NOMO-1 (cell line): ENCODE results near the gene ARL15.
"Not testable (repeated sequence)": the region's sequence is repeated elsewhere in the genome, so short reads cannot be mapped to it uniquely, and the experiment has no call there.

Experiments used
- DNase-seq, 2 experiments: peaks; one replicate each; lab custom pipeline; 2025; ENCODE audit not compliant: unreplicated experiment in 2 of 2; lab: John Stamatoyannopoulos, UW

Gene ARL15

GRCh38 chr5:53877243-53877642 lies 433.1 kb downstream of the ARL15 start:
- DNase-seq, result no peak

- DNase-seq, result no peak
Observed at GRCh38 chr5:53874409-53874808, 436.0 kb downstream of the ARL15 start.

DNA sequence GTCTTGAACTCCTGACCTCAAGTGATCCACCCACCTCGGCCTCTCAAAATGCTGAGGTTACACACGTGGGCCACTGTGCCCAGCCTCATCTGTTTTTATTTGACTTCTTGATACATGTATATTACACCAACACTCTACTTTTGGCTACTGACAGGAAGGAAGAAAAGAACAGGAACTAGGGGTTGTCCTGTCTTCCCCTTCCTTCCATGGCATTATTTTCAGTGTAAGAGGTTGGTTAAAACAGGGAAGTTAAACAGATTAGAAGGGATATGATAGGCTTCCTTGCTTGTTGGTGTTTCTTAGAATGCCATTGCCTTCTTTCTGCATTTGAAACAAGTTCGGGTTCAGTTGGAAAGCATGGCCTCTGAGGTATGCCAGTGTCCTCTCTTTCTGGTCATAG lies 437.1 kb downstream of the ARL15 start:
- DNase-seq, result peak in 1 of 2 experiments; percentile 4

DNA sequence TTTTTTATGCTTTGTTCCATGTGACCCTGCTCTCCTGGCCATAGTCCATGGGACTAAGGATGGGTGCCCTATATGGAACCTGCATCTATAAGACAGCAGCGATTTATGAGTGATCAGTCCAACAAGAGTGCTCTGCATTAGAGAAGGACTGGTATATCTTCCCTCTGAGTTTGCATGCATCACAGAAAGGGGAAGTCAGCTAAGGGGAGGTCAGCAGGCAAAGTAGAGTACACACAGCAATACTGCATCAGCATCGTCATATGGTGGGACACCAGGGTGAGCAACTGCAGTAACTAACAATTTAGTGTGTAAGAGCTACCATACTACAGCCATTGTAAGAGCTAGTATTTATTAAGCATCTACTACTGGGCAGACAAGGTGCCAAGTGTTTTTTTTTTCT lies 438.6 kb downstream of the ARL15 start:
- no peak for DNase-seq

- no peak for DNase-seq
Observed at GRCh38 chr5:53871050-53871449, 439.3 kb downstream of the ARL15 start.

DNA sequence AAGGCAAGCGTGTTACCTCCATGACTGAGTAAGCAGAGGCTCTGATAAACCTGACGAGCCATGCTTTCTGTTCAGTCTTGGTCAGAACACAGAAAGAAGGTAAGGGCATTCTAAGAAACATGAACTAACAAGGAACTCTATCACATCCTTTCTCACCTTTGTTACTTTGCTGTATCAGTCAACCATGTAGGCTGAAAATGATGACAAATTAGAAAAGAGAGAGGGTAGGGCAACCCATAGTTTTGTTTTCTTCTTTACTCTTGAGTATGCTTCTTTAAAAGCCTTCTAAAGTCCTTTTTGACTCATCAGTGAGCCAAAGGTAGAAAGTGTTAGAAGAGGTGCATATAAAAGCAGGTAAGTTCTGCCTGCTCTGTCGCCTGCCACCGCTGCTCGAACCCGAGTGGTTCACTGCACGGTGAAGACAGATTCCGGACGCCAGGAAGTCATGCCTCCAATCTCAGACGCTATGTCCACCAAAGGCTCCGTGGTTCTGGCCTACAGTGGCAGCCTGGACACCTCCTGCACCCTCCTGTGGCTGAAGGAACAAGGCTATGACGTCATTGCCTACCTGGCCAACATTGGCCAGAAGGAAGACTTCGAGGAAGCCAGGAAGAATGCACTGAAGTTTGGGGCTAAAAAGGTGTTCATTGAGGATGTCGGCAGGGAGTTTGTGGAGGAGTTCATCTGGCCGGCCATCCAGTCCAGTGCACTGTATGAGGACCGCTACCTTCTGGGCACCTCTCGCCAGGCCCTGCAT lies 451.5 kb downstream of the ARL15 start:
- no peak for DNase-seq

GRCh38 chr5:53856506-53856905 lies 453.9 kb downstream of the ARL15 start:
- DNase-seq, result no peak

DNA sequence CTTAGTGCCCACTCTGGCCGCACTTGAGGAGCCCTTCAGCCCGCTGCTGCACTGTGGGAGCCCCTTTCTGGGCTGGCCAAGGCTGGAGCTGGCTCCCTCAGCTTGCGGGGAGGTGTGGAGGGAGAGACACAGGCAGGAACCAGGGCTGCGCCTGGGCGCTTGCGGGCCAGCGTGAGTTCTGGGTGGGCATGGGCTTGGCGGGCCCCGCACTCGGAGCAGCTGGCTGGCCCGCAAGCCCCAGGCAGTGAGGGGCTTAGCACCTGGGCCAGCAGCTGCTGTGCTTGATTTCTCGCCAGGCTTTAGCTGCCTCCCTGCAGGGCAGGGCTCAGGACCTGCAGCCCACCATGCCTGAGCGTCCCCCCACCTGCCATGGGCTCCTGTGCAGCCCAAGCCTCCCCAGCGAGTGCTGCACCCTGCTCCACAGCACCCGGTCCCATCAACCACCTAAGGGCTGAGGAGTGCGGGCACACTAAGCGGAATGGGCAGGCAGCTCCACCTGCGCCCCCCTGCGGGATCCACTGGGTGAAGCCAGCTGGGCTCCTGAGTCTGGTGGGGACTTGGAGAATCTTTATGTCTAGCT lies 473.4 kb downstream of the ARL15 start:
- DNase-seq, result not testable (repeated sequence)

DNA sequence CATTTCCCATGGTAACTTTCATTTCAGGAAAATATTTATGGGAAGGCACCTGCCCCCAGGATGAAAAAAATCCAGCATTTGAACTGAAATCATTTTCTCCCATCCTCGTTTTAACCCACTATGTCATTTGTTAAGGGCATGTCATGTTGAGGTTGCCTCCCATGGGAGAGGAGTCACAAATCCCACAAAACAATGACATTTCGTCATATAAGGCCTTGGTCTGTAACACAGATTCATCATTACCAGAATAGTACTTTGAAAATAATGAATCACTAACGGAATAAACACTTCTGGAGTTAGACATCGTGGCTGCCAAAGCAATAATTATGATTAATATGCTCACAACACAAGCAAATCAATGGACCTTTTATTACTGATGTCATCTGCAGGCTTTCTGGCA lies 475.9 kb downstream of the ARL15 start:
- DNase-seq, result no peak
